WTC11 (cell line): Measurements from ENCODE around the gene HELB.

Experiments
- CREB1 ChIP-seq: sonication (generic); formaldehyde crosslinking; IDR thresholded peaks from 2 replicates; pipeline ENCODE4 v1.8.0; 2023; ENCODE audit warnings: mild to moderate bottlenecking, missing genetic modification reagents
- ETV6 ChIP-seq: sonication (generic); formaldehyde crosslinking; IDR thresholded peaks from 2 replicates; pipeline ENCODE4 v1.8.1; 2022; ENCODE audit warnings: mild to moderate bottlenecking, missing genetic modification reagents
- SMAD4 ChIP-seq: sonication (generic); formaldehyde crosslinking; IDR thresholded peaks from 2 replicates; pipeline ENCODE4 v1.8.0; 2022; ENCODE audit warnings: mild to moderate bottlenecking, missing genetic modification reagents
- TF ChIP-seq, protein P1 (sequence below): fragments of 200-600 bp; IDR thresholded peaks from 2 replicates; pipeline ENCODE4 v1.8.0; 2022; ENCODE audit warnings: antibody characterized with exemption
- TF ChIP-seq, protein P2 (sequence below): sonication (generic); formaldehyde crosslinking; IDR thresholded peaks from 2 replicates; pipeline ENCODE4 v1.8.0; 2023; ENCODE audit warnings: missing genetic modification reagents, mild to moderate bottlenecking, borderline replicate concordance
- TF ChIP-seq, protein P3 (sequence below): fragments of 250-450 bp; sonication (Bioruptor Pico); conservative IDR thresholded peaks from 2 replicates; pipeline ENCODE4 v1.9.0; 2021; ENCODE audit warnings: mild to moderate bottlenecking
- TF ChIP-seq, protein P4 (sequence below): sonication (generic); formaldehyde crosslinking; conservative IDR thresholded peaks from 2 replicates; pipeline ENCODE4 v1.8.1; 2022; ENCODE audit warnings: mild to moderate bottlenecking, missing genetic modification reagents
- TF ChIP-seq, protein P5 (sequence below): sonication (generic); formaldehyde crosslinking; conservative IDR thresholded peaks from 2 replicates; pipeline ENCODE4 v1.8.1; 2023; ENCODE audit warnings: mild to moderate bottlenecking, low read depth, missing genetic modification reagents, moderate library complexity
- TF ChIP-seq, protein P6 (sequence below): sonication (generic); formaldehyde crosslinking; IDR thresholded peaks from 2 replicates; pipeline ENCODE4 v1.8.1; 2022; ENCODE audit warnings: low read depth, missing genetic modification reagents, borderline replicate concordance
- TF ChIP-seq, protein P7 (sequence below): sonication (generic); formaldehyde crosslinking; IDR thresholded peaks from 2 replicates; pipeline ENCODE4 v1.8.0; 2022; ENCODE audit warnings: mild to moderate bottlenecking, missing genetic modification reagents

DNA sequence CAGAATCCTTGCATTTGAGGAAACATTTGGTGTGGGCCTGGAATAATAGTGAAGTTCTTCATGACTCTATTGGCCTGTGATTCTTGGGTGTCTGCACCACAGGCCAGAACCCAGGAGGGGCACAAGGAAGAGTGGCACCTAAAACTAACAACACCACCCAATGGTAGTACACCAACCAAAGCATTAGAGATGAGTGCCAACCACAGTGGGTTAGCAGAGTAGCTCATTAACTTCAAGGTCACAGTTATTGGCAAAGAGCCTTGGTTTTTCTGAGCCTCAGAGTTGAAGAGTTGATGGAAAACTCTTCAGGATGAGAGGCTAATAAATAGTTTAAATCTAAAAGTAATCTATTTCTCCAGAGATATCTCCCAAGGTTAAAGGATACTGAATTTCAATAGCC, 57.0 kb downstream of the HELB start:
- TF ChIP-seq, protein P1, sequence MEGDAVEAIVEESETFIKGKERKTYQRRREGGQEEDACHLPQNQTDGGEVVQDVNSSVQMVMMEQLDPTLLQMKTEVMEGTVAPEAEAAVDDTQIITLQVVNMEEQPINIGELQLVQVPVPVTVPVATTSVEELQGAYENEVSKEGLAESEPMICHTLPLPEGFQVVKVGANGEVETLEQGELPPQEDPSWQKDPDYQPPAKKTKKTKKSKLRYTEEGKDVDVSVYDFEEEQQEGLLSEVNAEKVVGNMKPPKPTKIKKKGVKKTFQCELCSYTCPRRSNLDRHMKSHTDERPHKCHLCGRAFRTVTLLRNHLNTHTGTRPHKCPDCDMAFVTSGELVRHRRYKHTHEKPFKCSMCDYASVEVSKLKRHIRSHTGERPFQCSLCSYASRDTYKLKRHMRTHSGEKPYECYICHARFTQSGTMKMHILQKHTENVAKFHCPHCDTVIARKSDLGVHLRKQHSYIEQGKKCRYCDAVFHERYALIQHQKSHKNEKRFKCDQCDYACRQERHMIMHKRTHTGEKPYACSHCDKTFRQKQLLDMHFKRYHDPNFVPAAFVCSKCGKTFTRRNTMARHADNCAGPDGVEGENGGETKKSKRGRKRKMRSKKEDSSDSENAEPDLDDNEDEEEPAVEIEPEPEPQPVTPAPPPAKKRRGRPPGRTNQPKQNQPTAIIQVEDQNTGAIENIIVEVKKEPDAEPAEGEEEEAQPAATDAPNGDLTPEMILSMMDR, result no peak
- TF ChIP-seq SMAD4 (CRISPR knock-in tag) (no peak), ETV6 (no peak), CREB1 (CRISPR knock-in tag) (no peak)
- TF ChIP-seq, protein P2, sequence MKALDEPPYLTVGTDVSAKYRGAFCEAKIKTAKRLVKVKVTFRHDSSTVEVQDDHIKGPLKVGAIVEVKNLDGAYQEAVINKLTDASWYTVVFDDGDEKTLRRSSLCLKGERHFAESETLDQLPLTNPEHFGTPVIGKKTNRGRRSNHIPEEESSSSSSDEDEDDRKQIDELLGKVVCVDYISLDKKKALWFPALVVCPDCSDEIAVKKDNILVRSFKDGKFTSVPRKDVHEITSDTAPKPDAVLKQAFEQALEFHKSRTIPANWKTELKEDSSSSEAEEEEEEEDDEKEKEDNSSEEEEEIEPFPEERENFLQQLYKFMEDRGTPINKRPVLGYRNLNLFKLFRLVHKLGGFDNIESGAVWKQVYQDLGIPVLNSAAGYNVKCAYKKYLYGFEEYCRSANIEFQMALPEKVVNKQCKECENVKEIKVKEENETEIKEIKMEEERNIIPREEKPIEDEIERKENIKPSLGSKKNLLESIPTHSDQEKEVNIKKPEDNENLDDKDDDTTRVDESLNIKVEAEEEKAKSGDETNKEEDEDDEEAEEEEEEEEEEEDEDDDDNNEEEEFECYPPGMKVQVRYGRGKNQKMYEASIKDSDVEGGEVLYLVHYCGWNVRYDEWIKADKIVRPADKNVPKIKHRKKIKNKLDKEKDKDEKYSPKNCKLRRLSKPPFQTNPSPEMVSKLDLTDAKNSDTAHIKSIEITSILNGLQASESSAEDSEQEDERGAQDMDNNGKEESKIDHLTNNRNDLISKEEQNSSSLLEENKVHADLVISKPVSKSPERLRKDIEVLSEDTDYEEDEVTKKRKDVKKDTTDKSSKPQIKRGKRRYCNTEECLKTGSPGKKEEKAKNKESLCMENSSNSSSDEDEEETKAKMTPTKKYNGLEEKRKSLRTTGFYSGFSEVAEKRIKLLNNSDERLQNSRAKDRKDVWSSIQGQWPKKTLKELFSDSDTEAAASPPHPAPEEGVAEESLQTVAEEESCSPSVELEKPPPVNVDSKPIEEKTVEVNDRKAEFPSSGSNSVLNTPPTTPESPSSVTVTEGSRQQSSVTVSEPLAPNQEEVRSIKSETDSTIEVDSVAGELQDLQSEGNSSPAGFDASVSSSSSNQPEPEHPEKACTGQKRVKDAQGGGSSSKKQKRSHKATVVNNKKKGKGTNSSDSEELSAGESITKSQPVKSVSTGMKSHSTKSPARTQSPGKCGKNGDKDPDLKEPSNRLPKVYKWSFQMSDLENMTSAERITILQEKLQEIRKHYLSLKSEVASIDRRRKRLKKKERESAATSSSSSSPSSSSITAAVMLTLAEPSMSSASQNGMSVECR, result no peak
- TF ChIP-seq, protein P3, sequence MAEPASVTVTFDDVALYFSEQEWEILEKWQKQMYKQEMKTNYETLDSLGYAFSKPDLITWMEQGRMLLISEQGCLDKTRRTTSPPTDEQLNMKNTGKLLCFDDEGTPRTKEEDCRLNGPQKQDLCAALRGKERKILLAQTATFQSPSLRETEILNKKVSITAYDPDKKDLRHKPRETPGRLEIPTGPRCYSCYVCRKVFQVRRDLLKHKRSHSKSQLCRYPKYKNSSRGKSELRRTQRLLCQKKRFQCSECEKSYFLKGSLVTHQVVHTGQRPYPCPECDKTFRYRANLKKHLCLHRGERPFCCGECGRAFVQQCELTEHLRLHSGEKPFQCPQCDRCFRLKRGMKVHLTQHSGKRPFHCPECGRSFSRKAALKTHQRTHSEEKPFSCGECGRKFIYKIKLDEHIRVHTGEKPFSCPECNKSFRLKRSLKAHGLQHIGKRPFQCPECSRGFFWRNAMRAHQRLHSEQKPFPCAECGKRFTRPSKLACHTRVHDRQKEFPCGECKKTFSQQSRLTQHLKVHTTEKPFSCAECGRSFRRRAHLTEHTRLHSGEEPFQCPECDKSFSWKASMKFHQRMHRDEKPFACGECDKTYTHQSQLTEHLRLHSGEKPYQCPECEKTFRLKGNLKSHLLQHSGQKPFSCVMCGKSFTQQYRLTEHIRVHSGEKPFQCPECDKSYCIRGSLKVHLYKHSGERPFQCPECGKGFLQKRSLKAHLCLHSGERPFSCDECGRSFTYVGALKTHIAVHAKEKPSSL, result no peak
- TF ChIP-seq, protein P4, sequence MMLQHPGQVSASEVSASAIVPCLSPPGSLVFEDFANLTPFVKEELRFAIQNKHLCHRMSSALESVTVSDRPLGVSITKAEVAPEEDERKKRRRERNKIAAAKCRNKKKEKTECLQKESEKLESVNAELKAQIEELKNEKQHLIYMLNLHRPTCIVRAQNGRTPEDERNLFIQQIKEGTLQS, result no peak
- TF ChIP-seq, protein P5, sequence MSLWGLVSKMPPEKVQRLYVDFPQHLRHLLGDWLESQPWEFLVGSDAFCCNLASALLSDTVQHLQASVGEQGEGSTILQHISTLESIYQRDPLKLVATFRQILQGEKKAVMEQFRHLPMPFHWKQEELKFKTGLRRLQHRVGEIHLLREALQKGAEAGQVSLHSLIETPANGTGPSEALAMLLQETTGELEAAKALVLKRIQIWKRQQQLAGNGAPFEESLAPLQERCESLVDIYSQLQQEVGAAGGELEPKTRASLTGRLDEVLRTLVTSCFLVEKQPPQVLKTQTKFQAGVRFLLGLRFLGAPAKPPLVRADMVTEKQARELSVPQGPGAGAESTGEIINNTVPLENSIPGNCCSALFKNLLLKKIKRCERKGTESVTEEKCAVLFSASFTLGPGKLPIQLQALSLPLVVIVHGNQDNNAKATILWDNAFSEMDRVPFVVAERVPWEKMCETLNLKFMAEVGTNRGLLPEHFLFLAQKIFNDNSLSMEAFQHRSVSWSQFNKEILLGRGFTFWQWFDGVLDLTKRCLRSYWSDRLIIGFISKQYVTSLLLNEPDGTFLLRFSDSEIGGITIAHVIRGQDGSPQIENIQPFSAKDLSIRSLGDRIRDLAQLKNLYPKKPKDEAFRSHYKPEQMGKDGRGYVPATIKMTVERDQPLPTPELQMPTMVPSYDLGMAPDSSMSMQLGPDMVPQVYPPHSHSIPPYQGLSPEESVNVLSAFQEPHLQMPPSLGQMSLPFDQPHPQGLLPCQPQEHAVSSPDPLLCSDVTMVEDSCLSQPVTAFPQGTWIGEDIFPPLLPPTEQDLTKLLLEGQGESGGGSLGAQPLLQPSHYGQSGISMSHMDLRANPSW, result no peak
- TF ChIP-seq, protein P6, sequence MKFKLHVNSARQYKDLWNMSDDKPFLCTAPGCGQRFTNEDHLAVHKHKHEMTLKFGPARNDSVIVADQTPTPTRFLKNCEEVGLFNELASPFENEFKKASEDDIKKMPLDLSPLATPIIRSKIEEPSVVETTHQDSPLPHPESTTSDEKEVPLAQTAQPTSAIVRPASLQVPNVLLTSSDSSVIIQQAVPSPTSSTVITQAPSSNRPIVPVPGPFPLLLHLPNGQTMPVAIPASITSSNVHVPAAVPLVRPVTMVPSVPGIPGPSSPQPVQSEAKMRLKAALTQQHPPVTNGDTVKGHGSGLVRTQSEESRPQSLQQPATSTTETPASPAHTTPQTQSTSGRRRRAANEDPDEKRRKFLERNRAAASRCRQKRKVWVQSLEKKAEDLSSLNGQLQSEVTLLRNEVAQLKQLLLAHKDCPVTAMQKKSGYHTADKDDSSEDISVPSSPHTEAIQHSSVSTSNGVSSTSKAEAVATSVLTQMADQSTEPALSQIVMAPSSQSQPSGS (CRISPR knock-in tag), result no peak
- TF ChIP-seq, protein P7, sequence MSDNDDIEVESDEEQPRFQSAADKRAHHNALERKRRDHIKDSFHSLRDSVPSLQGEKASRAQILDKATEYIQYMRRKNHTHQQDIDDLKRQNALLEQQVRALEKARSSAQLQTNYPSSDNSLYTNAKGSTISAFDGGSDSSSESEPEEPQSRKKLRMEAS, result no peak
